SJCRH30 (cell line): Measurements from ENCODE around the gene VCP. TPM values are rescaled to one million over a fixed set of nuclear protein-coding genes. Genes with fewer than 3 reads are reported as not detected.
A peak's percentile ranks its signal among the peaks of the same experiment; 100 is the strongest.
"Not testable (repeated sequence)": the region's sequence is repeated elsewhere in the genome, so short reads cannot be mapped to it uniquely, and the experiment has no call there.

Source experiments
- DNase-seq, 2 experiments: peaks; one replicate each; pipeline ENCODE4 v3.0.0-alpha.2; 2015 to 2020
- H3K27ac ChIP-seq: fragments of 250-450 bp; sonication (Bioruptor Pico); 2 replicates; pipeline ENCODE4 v1.5.1; 2020; ENCODE audit warnings: mild to moderate bottlenecking, moderate library complexity
- H3K27me3 ChIP-seq: fragments of 250-450 bp; sonication (Bioruptor Pico); 2 replicates; pipeline ENCODE4 v1.5.1; 2020; ENCODE audit warnings: mild to moderate bottlenecking, moderate library complexity
- H3K36me3 ChIP-seq: fragments of 250-450 bp; sonication (Bioruptor Pico); 2 replicates; pipeline ENCODE4 v1.5.1; 2020; ENCODE audit warnings: mild to moderate bottlenecking, moderate library complexity
- H3K4me1 ChIP-seq: fragments of 250-450 bp; sonication (Bioruptor Pico); 2 replicates; pipeline ENCODE4 v1.5.1; 2020; ENCODE audit warnings: mild to moderate bottlenecking, moderate library complexity
- H3K4me3 ChIP-seq: fragments of 250-450 bp; sonication (Bioruptor Pico); 2 replicates; pipeline ENCODE4 v1.5.1; 2020; ENCODE audit warnings: mild to moderate bottlenecking, moderate library complexity
- H3K9me3 ChIP-seq: fragments of 250-450 bp; sonication (Bioruptor Pico); replicated peaks from 2 replicates; pipeline ENCODE4 v1.5.1; 2020; ENCODE audit warnings: mild to moderate bottlenecking, moderate library complexity
- total RNA-seq: library from RNA; depleted of rRNA; stranded (reverse); fragments of >200 nt; shearing (Covaris generic); gene quantifications from 2 replicates; pipeline ENCODE4 v1.2.3, GENCODE V29; 2014; rRNA removed

Gene VCP
- total RNA-seq, 1 experiment from 2014 or later, result 219 TPM

- no peaks in the 10 kb centered on the region for H3K27me3 ChIP-seq
- DNase-seq, result no peak
These were observed 44.1 kb downstream of the VCP start for GRCh38 chr9:35028341-35028740.

GRCh38 chr9:35027860-35028259 is 44.6 kb downstream of the VCP start:
- DNase-seq, result peak; percentile 14 to 61
- Histone ChIP-seq H3K9me3 (no peaks in the 10 kb centered on the region), H3K4me1 (peaks cover 28% of the 10 kb centered on the region), H3K4me3 (no peak overlapping the region), H3K36me3 (no peaks in the 10 kb centered on the region), H3K27me3 (no peaks in the 10 kb centered on the region), H3K27ac (peak overlapping the region; percentile 51)

More at GRCh38 chr9:35028341-35028740, 44.1 kb downstream of the VCP start:
- peaks cover 28% of the 10 kb centered on the region for H3K4me1 ChIP-seq
- no peak overlapping the region for H3K27ac ChIP-seq
- no peaks in the 10 kb centered on the region for H3K36me3 ChIP-seq
- H3K9me3 ChIP-seq, result no peaks in the 10 kb centered on the region
- no peak overlapping the region for H3K4me3 ChIP-seq

GRCh38 chr9:35027374-35027773 is 45.1 kb downstream of the VCP start:
- H3K4me1 ChIP-seq, result peaks cover 28% of the 10 kb centered on the region
- no peaks in the 10 kb centered on the region for H3K36me3 ChIP-seq
- no peak overlapping the region for H3K4me3 ChIP-seq
- H3K9me3 ChIP-seq, result no peaks in the 10 kb centered on the region
- H3K27me3 ChIP-seq, result no peaks in the 10 kb centered on the region
- H3K27ac ChIP-seq, result peak overlapping the region; percentile 51
- DNase-seq, result peak in 1 of 2 experiments; percentile 16

GRCh38 chr9:35026671-35027070 is 45.8 kb downstream of the VCP start:
- no peak for DNase-seq
- H3K36me3 ChIP-seq, result no peaks in the 10 kb centered on the region
- H3K27ac ChIP-seq, result no peak overlapping the region
- H3K27me3 ChIP-seq, result no peaks in the 10 kb centered on the region
- no peak overlapping the region for H3K4me3 ChIP-seq
- H3K4me1 ChIP-seq, result peaks cover 28% of the 10 kb centered on the region
- no peaks in the 10 kb centered on the region for H3K9me3 ChIP-seq

- H3K36me3 ChIP-seq, H3K27ac ChIP-seq, H3K27me3 ChIP-seq, DNase-seq, H3K9me3 ChIP-seq, H3K4me3 ChIP-seq: not testable (repeated sequence)
- H3K4me1 ChIP-seq, result peaks cover 26% of the 10 kb centered on the region
These were observed 49.0 kb downstream of the VCP start for GRCh38 chr9:35023443-35023842.

GRCh38 chr9:35014517-35014916 is 57.9 kb downstream of the VCP start:
- no peak for DNase-seq
- Histone ChIP-seq H3K4me1 (no peaks in the 10 kb centered on the region), H3K36me3 (no peaks in the 10 kb centered on the region), H3K27ac (no peak overlapping the region), H3K9me3 (peaks cover 20% of the 10 kb centered on the region), H3K4me3 (no peak overlapping the region), H3K27me3 (no peaks in the 10 kb centered on the region)

- no peaks in the 10 kb centered on the region for H3K4me1 ChIP-seq
- H3K4me3 ChIP-seq, result no peak overlapping the region
- no peaks in the 10 kb centered on the region for H3K36me3 ChIP-seq
- H3K27me3 ChIP-seq, result no peaks in the 10 kb centered on the region
- no peak for DNase-seq
- peaks cover 12% of the 10 kb centered on the region; the same call in 1 of the 2 replicates for H3K9me3 ChIP-seq
- H3K27ac ChIP-seq, result no peak overlapping the region
These were observed 62.0 kb downstream of the VCP start for GRCh38 chr9:35010351-35010958.

Other genes starting within 250 kb of the VCP start
- gene PHF24, start 114.3 kb downstream of the VCP start, total RNA-seq, result not detected in 2 replicates
- 18.2 and 18.5 TPM in 2 replicates for gene DNAJB5, start 82.9 kb downstream of the VCP start, total RNA-seq
- 60.4 and 83.6 TPM in 2 replicates for gene FANCG, start 7.3 kb upstream of the VCP start, total RNA-seq
- gene PIGO, start 24.0 kb upstream of the VCP start, total RNA-seq, result 9.7 and 10.1 TPM in 2 replicates
- 147 and 148 TPM in 2 replicates for gene STOML2, start 30.5 kb upstream of the VCP start, total RNA-seq
- 4.0 and 4.5 TPM in 2 replicates for gene ATOSB, start 43.2 kb upstream of the VCP start, total RNA-seq
- 2.0 and 2.3 TPM in 2 replicates for gene UNC13B, start 89.4 kb upstream of the VCP start, total RNA-seq